HG03571 (cell line): ENCODE measurements around the gene OR8D1.
"Not testable (repeated sequence)": the region's sequence is repeated elsewhere in the genome, so short reads cannot be mapped to it uniquely, and the experiment has no call there.

Experiments used
- ATAC-seq: cut with Tn5 transposase; IDR thresholded peaks from one replicate; pipeline ENCODE4 v1.9.1; 2021; ENCODE audit not compliant: unreplicated experiment

The OR8D1 gene

GRCh38 chr11:124294687-124295086 lies 19.1 kb downstream of the OR8D1 start:
- ATAC-seq: no peak

- ATAC-seq: no peak
Observed at GRCh38 chr11:124285610-124286344, 28.0 kb downstream of the OR8D1 start.

DNA sequence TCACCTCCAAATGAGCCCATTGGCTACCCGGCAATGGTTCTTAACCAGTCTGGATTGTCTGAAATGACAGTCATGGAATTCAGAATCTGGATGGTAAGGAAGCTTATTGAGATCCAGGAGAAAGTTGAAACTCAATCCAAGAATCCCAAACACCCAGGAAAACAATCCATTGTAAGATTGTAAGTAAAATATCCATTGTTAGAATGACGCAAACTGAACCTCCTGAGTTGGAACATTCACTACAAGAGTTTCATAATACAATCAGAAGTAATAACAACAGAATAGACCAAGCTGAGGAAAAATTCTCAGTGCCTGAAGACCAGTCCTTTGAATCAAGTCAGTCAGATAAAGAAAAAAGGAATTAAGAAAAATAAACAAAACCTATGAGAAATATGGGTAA lies 35.5 kb downstream of the OR8D1 start:
- ATAC-seq: no peak

GRCh38 chr11:124277804-124278203 lies 35.9 kb downstream of the OR8D1 start:
- ATAC-seq: no peak

DNA sequence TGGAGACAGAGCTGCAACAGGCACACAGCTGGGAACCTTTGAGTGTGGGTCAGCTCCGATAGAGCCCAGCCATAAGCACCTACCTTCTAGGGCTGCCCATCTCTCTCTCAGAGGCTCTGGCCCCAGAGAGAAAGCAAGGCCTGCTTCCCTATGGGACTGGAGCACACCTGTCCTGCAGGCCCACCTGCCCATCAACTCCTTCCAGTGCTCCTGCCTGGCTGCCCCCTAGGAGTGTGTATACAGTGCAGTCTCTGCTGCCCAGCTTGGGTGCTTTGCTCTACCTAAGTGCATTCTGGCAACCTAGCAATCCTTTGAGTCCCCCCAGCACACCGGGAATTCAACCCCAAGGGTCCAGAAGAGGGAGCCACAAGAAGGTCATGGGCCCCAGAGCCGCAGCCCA lies 36.5 kb downstream of the OR8D1 start:
- ATAC-seq: no peak

- no peak for ATAC-seq
Observed at GRCh38 chr11:124276081-124276480, 37.7 kb downstream of the OR8D1 start.

DNA sequence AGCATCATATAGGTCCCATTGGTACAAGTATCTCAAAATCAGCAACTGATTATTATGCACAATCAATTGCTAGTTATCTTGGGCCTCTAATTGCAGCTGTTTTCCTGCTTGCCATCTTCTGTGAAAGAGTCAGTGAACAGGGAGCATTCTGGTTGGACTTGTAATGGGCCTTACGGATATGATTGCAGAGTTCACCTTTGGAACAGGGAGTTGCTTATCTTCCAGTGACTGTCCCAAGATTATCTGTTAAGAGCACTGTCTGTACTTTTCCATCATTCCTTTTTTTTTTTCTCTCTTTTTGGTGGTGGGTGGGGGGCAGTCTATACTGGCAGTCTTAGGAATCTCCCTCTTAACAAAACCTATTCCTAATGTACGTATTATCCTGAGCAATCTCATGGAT lies 39.7 kb downstream of the OR8D1 start:
- no peak for ATAC-seq

DNA sequence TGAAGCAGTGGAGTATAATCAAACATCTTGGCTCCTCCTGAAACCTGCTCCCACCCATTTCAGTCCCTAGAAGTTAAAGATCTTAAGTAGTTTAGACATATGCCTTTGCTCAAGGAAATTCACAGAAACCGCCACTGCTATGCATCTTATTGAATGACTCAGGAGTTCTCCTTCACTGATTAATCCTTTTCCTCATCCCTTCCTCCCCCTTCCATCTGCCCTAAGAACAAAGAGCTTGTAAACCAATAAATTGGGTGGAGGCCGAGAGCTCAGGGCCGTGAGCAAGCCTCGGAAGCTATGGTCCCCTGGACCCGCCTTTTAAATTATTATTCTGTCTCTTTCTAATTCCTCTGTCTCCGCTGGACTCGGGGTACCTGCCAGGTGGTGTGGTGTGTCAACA lies 42.9 kb downstream of the OR8D1 start:
- not testable (repeated sequence) for ATAC-seq

DNA sequence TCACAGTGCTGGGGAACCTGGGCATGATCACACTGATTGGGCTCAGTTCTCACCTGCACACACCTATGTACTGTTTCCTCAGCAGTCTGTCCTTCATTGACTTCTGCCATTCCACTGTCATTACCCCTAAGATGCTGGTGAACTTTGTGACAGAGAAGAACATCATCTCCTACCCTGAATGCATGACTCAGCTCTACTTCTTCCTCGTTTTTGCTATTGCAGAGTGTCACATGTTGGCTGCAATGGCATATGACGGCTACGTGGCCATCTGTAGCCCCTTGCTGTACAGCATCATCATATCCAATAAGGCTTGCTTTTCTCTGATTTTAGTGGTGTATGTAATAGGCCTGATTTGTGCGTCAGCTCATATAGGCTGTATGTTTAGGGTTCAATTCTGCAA lies 48.7 kb downstream of the OR8D1 start:
- not testable (repeated sequence) for ATAC-seq

DNA sequence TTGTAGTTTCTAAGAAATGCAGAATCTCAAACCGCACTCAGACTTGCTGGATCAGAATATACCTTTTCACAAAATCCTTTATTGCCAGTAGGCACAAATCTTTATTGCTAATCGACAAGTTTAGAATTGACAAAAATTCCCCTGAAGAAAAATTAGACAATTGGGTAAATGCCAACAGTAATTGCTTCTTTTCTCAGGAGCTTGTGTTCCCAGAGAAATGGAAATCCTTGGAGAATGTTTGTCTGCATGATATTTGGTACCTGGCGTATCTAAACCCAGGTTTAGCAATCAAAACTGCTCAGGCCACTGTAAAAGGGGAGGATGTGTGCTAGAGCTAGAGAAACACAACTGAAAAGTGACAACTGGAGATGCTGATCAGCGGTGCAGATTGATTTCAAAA lies 57.7 kb downstream of the OR8D1 start, which contains the start of gene OR8G5:
Gene OR8G5 (plus strand): TSS at position 301 of the 400 bp plus-strand sequence. CDS start 8,556 bp downstream, outside the sequence.
- ATAC-seq: no peak
